HG03095 (cell line): ENCODE data around the gene CD33.
"Not testable (repeated sequence)": the region's sequence is repeated elsewhere in the genome, so short reads cannot be mapped to it uniquely, and the experiment has no call there.

Source experiments
- ATAC-seq: cut with Tn5 transposase; IDR thresholded peaks from one replicate; pipeline ENCODE4 v1.9.1; 2021; ENCODE audit warnings: moderate library complexity; ENCODE audit not compliant: unreplicated experiment

The CD33 gene

DNA sequence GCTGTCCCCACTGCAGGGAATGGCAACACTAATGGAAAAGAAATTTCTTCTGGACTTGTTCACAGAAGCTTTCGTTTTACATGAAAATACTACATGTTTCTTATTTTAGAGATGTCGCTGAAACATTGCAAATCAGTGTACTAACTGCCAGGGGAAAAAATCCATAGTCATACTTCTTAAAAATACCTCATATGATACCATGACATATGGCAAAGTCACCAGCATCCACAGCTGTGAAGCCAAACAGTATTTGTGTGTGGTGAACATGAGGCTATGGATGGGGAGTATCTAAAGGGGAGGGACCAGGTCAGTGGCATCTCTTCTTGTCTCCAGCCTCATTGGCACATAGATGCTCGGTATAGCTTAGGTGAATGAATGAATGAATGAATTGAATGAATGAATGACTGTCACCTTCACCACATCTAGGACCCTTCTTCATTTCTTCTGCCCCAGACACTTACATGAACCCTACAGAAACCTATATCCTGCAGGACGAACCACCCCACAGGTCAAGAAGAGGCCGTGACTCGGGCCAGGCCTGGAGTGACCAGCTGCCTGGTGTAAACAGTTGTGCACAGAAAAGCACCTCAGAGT is 14.6 kb upstream of the CD33 start:
- ATAC-seq: no peak

DNA sequence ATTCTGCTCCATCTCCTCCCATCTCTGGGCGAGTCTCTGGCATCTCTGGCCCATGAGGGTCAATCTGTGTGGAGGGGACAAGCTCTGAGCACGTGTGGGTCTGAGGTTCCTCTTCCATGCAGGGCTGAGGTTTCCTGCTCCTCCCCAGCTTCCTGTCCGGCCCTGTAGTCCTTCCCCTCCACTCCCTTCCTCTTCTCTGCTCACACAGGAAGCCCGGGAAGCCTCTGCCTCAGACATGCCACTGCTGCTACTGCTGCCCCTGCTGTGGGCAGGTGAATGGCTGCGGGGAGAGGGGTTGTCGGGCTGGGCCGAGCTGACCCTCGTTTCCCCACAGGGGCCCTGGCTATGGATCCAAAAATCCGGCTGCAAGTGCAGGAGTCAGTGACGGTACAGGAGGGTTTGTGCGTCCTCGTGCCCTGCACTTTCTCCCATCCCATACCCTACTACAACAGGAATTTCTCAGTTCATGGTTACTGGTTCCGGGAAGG is 14.0 kb upstream of the CD33 start:
- ATAC-seq: not testable (repeated sequence)

DNA sequence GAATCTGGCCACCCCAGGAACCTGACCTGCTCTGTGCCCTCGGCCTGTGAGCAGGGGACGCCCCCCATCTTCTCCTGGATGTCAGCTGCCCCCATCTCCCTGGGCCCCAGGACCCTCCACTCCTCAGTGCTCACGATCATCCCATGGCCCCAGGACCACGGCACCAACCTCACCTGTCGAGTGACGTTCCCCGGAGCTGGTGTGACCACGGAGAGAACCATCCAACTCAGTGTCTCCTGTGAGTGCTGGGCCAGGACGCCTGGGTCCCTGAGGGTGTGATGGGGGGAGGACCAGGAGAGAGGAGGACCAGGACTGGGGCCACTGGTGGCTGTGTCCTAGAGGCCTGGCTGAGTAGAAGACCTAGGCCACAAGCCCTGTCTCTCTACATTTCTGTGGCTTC is 13.0 kb upstream of the CD33 start:
- ATAC-seq: no peak

DNA sequence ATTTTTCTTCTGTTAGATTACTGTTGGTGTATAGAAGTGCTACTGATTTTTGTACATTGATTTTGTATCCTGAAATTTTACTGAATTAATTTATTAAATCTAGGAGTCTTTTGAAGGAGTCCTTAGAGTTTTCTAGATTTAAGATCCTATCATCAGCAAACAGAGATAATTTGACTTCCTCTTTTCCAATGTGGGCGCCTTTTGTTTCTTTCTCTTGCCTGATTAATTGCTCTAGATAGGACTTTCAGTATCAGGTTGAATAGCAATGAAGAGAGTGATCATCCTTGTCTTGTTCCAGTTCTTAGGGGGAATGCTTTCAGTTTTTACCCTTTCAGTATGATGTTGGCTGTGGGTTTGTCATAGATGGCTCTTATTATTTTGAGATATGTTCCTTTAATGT is 5.6 kb upstream of the CD33 start:
- ATAC-seq: no peak

DNA sequence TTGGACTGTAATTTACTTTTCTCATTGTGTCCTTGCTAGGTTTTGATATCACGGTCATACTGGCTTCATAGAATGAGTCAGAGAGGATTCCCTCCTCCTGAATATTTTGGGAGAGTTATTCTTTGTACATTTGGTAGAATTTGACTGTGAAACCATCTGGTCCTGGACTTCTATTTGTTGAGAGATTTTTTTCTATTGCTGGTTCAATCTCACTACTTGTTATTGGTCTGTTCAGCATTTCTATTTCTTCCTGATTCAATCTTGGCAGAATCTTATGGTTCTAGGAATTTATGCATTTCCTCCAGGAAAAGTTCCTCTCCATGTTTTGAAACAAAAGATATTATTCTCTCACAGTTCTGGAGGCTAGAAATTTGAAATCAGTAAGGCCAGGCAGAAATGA is 4.9 kb upstream of the CD33 start:
- no peak for ATAC-seq

DNA sequence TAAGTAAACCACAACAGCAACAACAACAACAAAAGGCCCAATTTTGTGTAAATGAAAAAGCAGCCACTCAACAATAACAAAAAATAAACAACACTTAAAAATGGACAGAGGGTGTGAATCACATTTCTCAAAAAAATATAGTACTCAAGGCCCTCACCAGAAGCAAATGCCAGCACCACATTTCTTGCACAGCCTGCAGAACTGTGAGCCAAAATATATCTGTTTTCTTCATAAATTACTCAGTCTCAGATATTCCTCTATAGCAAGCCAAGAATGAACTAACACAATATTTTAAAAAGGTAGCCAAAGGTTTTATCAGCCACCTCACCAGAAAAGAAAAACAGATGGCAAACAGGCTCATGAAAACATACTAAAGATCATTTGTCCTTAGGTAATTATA is 3.9 kb upstream of the CD33 start:
- ATAC-seq: no peak

DNA sequence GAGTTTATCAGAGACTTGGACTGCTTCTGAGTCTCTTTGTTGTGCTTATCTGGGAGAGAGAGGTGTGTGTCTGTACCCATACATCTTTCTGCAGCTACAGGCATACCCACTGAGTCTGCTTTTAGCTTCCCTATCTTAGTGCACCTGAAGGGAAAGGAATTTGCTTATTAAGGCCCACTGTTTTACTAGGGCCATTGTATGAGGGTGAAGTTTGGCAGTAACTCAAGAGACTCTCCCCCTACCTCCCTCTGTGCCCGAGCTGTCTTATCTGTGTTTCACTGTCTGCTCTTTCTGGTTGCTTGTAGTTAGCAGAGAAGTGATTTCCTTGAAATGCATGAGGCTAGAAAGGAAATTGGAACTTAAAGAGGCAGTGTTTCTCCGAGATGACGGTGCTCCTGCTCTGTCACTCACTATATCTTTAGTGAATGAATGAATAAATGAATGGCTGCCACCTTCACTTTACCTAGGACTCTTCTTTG is 678 bp upstream of the CD33 start:
- no peak for ATAC-seq

DNA sequence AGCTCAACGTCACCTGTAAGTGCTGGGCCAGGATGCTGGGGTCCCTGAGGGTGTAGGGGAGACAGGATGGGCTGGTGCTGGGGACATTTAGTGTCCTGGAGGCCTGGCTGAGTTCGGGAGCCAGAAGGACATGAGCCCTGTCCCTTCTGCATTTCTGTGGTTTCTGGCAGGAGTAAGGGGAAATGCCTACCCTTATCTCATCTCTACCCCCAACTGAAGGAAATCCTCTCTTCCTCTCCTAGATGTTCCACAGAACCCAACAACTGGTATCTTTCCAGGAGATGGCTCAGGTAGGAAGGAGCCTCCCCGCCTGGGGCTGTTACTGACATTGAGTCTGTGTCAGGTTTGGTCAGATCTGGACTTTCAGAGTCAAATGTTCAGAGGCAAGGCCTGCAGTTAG is 1.2 kb downstream of the CD33 start:
- no peak for ATAC-seq

DNA sequence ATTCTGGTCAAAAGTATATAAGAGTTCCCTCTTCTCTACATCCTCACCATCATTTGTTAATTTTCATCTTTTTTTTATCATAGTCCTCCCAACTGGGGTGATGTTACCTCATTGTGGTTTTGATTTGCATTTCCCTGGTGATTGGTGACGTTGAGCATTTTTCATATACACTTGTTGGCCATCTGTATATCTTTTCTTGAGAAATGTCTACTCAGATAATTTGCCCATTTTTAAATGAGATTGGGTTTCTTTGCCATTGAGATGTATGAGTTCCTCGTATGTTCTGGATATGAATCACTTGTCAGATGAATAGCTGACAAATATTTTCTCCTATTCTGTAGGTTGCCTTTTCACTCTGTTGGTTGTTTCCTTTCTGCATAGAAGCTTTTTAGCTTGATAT is 2.4 kb downstream of the CD33 start:
- ATAC-seq: no peak

DNA sequence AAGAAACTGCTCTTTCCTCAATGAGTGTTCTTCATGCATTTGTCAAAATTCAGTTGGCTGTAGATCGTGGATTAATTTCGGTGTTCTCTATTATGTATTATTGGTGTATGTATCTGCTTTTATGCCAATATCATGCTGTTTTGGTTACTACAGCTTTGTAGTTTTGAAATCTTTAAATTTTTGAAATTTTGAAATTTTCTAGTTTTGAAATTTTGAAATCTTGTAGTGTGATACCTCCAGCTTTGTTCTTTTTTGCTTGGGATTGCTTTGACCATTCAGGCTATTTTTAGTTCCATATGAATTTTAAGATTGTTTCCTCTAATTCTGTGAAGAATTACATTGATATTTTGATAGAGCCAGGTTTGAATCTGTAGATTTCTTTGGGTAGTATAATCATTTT is 3.1 kb downstream of the CD33 start:
- ATAC-seq: no peak

DNA sequence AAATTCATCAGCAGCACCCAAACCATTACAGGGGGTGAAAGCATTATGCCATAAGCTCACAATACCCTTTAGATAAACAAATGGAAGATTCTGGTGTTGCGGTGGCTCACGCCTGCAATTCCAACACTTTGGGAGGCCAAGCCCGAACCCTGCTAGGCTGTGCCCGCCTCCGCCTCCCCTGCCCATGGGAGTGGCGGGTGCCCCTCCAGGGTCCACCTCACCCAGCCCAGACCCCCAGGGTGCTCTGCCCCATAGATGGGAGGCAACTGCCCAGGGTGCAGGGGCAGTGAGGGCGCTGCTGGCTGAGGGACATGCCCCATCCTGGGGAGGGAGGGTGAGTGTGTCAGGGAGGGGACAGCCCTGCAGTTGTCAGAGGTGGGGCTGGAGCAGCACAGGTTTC is 16.0 kb downstream of the CD33 start:
- no peak for ATAC-seq

DNA sequence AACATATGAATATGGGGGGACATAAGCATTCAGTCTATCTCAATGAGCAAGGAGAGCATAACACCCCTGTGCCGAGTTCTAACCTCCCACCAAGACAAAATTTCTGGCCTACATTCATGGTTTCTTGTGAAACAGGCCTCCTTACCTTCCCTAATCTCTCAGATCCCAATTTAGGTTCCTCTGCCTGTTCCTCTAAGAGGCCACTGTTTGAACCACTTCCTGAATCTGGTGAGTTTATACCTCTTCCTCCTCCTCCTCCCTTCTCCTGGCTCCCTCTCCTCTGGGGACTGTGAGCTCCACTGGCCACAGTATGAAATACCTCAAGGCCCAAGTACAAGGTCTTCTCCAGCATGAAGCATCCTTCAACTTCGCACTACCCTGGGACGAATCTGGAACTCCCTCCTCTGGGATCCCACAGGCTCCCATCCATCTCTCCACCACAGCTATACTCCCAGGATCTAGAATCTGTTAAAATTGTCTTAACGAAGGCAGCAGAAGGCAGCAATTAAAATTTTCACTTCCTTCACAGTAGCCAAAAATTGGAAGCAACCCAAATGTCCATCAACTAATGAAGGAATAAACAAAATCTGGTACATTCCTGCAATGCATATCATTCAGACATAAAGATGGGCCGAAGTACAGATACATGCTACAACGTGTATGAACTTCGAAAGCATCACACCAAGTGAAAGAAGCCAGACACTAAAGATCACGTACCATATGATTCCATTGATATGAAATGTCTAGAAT is 18.2 kb downstream of the CD33 start:
- no peak for ATAC-seq

DNA sequence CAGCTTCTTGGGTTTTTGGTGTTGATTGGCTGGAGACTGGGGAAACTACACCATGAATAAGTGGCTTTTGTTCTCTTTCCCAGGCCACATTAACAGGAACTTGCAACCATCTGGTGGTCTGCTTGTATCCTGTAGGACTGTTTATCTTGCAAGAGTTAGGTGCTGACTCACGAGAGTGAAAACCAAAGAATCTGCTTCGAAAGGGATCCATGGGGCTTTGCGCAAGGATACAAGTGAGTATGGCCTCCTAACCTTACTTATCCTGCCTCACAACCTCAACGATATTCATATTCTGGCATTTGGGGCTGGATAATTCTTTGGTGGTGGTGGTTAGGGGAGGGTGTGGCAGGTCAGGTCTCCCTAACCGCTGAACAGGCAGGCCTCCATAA is 21.3 kb downstream of the CD33 start:
- ATAC-seq: no peak

DNA sequence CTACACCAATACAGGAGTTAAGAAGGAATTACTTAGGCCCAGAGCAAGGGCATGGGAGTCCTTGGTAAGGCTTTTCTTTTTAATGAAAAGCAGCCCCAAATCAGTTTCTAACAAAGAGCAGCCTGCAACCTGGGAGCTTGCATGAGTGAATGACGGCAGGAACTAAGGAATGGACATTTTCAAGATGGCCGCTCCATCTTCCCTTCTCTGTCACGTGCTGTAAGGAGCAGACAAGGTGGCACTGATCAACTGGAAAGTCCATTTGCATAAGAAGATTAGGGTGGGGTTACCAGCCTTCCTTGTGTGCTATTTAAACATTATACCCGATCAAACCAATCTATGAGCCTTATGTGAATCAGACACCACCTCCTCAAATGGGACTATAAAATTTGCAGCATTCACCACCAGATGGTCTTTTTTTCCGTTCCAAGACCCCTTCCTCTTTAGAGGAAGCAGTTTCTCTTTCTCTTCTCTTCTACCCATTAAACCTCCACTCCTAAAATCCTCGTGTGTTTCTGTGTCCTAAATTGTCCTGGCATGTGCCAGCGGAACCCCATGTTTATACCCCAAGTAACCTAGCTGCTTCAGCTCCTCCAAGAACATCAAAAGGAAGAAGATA is 23.2 kb downstream of the CD33 start:
- no peak for ATAC-seq

DNA sequence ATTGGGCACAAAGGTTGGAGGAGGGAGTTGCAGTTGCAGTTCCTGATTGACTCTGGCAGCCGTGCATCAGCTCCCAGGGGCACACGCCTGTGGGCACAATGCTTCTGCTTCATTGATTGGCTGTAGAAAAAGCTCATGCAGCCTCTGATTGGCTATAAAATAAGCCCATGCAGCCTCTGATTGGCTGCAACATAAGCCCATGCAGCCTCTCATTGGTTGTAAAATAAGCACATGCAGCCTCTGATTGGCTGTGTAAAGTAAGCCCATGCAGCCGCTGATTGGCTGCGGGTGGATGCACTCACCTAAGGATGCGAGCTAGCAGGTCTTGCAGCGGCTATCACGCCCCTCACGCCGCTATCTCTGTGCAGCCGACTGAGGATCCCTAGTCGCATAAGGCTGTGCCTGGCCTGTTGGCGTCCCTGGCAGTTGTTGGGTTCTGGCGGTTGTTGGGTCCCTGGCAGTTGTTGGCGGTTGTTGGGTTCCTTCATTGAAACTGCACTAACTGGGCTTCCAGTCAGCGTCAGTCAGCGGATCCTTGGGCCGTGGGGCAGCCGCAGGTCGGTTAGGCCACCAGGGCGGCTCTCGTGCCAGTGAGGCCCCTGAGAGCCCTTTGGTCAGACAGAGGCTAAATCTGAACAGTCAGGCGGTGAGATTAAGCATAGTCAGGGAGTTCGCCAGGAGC is 26.0 kb downstream of the CD33 start, which contains the start of gene SIGLECL1:
Gene SIGLECL1 (plus strand): TSS at position 295 of the 682 bp plus-strand sequence. CDS start 12,993 bp downstream, outside the sequence.
- ATAC-seq: no peak

DNA sequence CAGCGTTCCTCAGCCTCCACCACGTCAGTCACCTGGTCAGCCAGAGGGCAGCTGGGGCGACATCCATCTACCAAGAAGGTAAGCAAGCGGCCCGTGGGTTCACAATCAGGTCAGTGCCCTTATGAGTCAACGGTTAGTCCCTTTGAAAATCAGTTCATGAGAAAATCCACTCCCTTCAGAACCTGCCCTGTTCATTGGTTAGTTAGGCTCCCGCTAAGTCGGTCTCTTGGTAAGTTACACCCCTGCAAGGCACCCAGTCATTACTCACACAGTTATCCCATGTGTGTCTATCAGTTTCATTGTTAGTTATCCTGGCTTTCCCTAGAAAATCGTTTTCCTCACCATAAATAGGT is 26.6 kb downstream of the CD33 start:
- ATAC-seq: no peak

DNA sequence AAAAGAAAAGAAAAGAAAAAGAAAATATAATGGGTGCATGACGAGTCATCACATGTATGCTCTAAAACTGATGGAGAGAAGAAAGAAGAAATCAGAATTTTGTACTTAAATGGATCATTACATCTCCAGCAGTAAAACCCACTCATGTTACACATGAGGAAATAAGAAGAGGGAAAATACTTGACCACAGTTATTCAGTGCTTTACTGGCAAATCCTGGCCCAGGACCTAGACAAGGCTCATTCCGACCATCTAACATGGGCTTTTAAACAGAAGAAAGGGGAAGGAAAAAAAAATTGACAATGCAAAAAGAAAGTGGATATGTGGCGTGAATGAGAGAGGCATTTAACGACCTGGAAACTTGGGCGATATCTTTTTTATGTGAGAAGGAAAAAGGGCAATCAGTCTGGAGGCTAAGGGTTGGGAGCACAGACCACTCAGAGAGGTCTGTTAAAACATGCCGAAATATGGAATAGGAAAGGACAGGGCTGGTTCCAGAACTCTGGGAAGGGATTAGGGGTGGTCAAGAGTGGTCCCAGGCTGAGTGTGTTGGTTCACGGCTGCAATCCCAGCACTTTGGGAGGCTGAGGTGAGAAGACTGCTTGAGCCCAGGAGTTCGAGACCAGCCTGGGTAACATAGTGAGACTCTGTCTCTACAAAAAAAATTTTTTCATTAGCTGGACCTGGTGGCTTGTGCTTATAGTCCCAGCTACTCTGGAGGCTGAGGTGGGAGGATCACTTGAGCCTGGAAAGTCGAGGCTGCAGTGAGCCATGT is 27.6 kb downstream of the CD33 start:
- no peak for ATAC-seq

DNA sequence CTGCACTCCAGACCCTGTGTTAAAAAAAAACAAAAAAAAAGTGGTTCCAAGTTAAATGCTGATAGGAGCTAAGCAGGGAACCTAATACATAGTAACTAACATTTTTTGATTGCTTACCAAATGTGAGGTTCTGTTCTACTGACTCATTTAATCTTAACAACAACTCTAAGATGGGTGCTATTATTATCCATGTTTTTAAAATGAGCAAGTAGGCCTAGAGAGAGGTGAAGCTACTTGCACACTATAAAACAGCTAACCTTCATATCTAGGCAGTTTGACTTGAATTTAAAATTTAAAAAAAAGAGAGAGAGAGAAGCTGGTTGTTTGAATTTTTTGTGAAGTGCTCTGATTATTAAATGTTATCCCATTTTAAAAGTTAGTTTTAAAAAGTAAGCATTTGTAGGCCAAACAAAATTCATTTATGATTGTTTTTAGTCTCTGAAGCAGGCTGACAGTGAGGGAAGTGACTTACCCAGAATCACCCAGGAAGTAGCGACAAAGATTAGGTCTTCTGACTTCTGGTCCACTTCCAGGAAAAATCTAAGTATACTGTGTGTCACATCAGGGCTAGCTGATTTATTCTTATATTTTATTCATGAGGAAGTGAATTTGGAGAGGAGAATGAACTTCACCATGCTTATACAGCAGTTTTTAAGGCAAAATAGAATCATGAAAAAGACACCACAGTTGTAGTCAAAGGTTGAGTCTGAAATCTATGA is 28.4 kb downstream of the CD33 start:
- no peak for ATAC-seq

DNA sequence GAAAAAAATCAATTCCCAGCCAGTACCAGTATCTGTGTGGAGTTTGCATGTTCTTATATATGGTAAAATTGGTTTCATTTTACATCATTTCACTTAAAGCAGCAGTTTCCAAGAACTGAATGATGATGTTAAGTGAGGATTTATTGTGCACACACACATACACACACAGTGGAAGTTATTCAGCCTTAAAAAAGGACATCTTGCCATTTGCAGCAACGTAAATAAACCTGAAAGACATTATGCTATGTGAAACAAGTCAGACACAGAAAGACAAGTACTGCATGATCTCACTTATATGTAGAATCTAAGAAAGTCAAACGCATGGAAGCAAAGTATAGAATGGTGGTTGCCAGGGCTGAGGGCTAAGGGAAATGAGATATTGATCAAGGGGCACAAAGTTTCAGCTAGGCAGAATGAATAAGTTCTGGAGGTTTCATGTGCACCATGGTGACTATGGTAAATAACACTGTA is 31.3 kb downstream of the CD33 start:
- ATAC-seq: no peak

DNA sequence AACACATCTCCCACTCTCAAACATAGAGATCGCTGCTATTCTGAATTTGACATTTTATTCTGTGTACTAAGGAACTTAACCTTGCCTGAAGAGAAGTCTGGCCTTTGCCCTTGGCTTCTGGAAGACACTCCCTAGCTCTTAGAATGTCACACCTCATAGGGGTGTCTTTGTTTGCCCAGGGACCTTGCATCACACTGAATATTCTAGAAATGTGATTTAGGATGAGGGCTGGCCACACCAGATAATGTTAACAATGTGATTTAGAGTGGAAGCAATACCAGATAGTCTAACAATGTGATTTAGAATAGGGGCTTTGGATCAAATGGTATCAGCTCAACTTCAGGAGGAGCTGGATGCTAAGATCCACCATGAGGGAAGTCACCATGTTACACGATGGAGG is 32.6 kb downstream of the CD33 start:
- ATAC-seq: no peak
